Limb (tissue), 2 donors: ENCODE measurements around the gene HS3ST4.

Source experiments
- DNase-seq, 2 donors: peaks; one replicate each; pipeline ENCODE4 v3.0.0-alpha.2; 2016; ENCODE audit errors: extremely low spot score in 2 of 2

Gene HS3ST4

DNA sequence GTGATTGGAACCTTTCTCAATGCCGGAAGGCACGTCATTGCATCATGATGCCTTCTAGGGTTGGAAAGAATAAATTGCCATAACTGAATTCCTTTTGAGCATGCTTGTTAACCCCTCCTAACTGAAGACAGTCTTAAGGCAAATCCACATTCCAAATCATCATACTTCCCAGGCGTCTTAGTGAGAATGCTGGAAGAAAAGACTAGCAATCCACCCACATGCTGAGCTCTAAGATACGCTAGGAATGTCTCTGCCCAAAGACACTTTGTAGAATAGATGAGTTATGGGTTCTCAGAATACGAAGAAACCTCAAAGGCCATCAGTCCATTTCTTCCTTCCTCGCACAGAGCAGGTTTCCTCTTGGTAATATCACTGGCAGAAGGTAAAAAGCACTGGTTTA is 486.5 kb downstream of the HS3ST4 start:
- DNase-seq: no peak

DNA sequence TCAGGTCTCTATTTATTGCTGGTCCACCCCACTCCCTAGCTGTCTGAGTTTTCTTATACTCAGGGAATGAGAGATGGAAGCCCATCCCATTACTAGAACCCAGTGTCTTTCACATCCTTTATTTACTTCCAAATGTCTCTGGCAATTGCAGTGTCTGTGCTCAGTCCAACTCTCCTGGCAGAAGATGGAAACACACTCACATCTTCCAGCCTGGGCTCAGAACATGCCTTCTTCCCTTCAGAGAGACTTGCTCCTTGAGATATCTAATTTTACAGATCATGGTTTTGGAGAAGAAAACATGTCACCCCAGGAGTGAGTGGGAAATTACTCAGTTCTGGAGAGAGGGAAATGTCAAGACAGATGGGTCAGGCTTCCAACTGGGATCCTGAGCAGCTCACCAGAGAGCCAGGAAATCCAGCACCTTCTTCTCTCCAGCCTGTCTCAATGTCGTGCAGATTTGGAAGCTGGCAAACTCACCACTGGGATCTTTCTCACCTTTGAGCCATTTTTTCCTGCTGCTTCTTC is 494.4 kb downstream of the HS3ST4 start:
- DNase-seq: no peak
